ENCODE results near the gene RFX5.

Gene RFX5

GRCh38 chr1:151325646-151326429 is 21.2 kb downstream of the RFX5 start:
- no peak for FAIRE-seq
- DNase-seq (ENCODE audit: insufficient read length, low spot score), result no peak
- TF ChIP-seq SPI1 (IDR thresholded peaks at IDR 0.05; ENCODE audit: low read depth, low read length) (no peak), PAX5 (IDR thresholded peaks at IDR 0.05; ENCODE audit: insufficient read depth, low read length, severe bottlenecking) (no peak), POU2F2 (IDR thresholded peaks at IDR 0.05; ENCODE audit: low read depth, low read length) (no peak)

- no peak for DNase-seq (ENCODE audit: insufficient read length, low spot score)
- no peak for TF ChIP-seq POLR2A (IDR thresholded peaks at IDR 0.05; ENCODE audit: low read depth, low read length)
- TF ChIP-seq POLR2AphosphoS5 (IDR thresholded peaks at IDR 0.05; ENCODE audit: low read depth, low read length), result no peak
- TF ChIP-seq PAX5 (IDR thresholded peaks at IDR 0.05; ENCODE audit: insufficient read depth, low read length, severe bottlenecking), result no peak
- no peak for TF ChIP-seq SPI1 (IDR thresholded peaks at IDR 0.05; ENCODE audit: low read depth, low read length)
- TF ChIP-seq POU2F2 (IDR thresholded peaks at IDR 0.05; ENCODE audit: low read depth, low read length), result no peak
- no peak for FAIRE-seq
Measured at GRCh38 chr1:151325231-151325630, 21.8 kb downstream of the RFX5 start.

- DNase-seq (ENCODE audit: insufficient read length, low spot score), result no peak
- TF ChIP-seq POU2F2 (IDR thresholded peaks at IDR 0.05; ENCODE audit: low read depth, low read length), result no peak
- TF ChIP-seq SPI1 (IDR thresholded peaks at IDR 0.05; ENCODE audit: low read depth, low read length), result no peak
- TF ChIP-seq TAF1 (IDR thresholded peaks at IDR 0.05; ENCODE audit: low read depth, low read length), result no peak
- no peak for TF ChIP-seq POLR2AphosphoS5 (IDR thresholded peaks at IDR 0.05; ENCODE audit: low read depth, low read length)
- TF ChIP-seq PAX5 (IDR thresholded peaks at IDR 0.05; ENCODE audit: insufficient read depth, low read length, severe bottlenecking), result no peak
- TF ChIP-seq POLR2A (IDR thresholded peaks at IDR 0.05; ENCODE audit: low read depth, low read length), result no peak
- no peak for FAIRE-seq
Measured at GRCh38 chr1:151324390-151324930, 22.6 kb downstream of the RFX5 start.

GRCh38 chr1:151318975-151319374 is 28.1 kb downstream of the RFX5 start:
- TF ChIP-seq TAF1 (IDR thresholded peaks at IDR 0.05; ENCODE audit: low read depth, low read length) (no peak), SPI1 (IDR thresholded peaks at IDR 0.05; ENCODE audit: low read depth, low read length) (no peak), PAX5 (IDR thresholded peaks at IDR 0.05; ENCODE audit: insufficient read depth, low read length, severe bottlenecking) (no peak), POLR2AphosphoS5 (IDR thresholded peaks at IDR 0.05; ENCODE audit: low read depth, low read length) (no peak), POLR2A (IDR thresholded peaks at IDR 0.05; ENCODE audit: low read depth, low read length) (no peak), POU2F2 (IDR thresholded peaks at IDR 0.05; ENCODE audit: low read depth, low read length) (no peak)
- DNase-seq (ENCODE audit: insufficient read length, low spot score), result no peak
- FAIRE-seq, result no peak

- FAIRE-seq (no peak), DNase-seq (ENCODE audit: insufficient read length, low spot score) (no peak)
- no peak for TF ChIP-seq POLR2A (IDR thresholded peaks at IDR 0.05; ENCODE audit: low read depth, low read length)
- TF ChIP-seq PAX5 (IDR thresholded peaks at IDR 0.05; ENCODE audit: insufficient read depth, low read length, severe bottlenecking), result no peak
- TF ChIP-seq TAF1 (IDR thresholded peaks at IDR 0.05; ENCODE audit: low read depth, low read length), result no peak
- no peak for TF ChIP-seq SPI1 (IDR thresholded peaks at IDR 0.05; ENCODE audit: low read depth, low read length)
Measured at GRCh38 chr1:151315565-151316235, 31.4 kb downstream of the RFX5 start.

GRCh38 chr1:151314137-151314875 is 32.7 kb downstream of the RFX5 start:
- TF ChIP-seq TAF1 (IDR thresholded peaks at IDR 0.05; ENCODE audit: low read depth, low read length) (no peak), POLR2AphosphoS5 (IDR thresholded peaks at IDR 0.05; ENCODE audit: low read depth, low read length) (no peak), SPI1 (IDR thresholded peaks at IDR 0.05; ENCODE audit: low read depth, low read length) (no peak), POLR2A (IDR thresholded peaks at IDR 0.05; ENCODE audit: low read depth, low read length) (no peak), PAX5 (IDR thresholded peaks at IDR 0.05; ENCODE audit: insufficient read depth, low read length, severe bottlenecking) (no peak), POU2F2 (IDR thresholded peaks at IDR 0.05; ENCODE audit: low read depth, low read length) (no peak)
- DNase-seq (ENCODE audit: insufficient read length, low spot score), result no peak
- FAIRE-seq, result no peak

GRCh38 chr1:151313501-151313900 is 33.6 kb downstream of the RFX5 start:
- FAIRE-seq, result no peak
- no peak for DNase-seq (ENCODE audit: insufficient read length, low spot score)
- TF ChIP-seq POU2F2 (IDR thresholded peaks at IDR 0.05; ENCODE audit: low read depth, low read length), result no peak
- no peak for TF ChIP-seq POLR2AphosphoS5 (IDR thresholded peaks at IDR 0.05; ENCODE audit: low read depth, low read length)
- no peak for TF ChIP-seq SPI1 (IDR thresholded peaks at IDR 0.05; ENCODE audit: low read depth, low read length)
- no peak for TF ChIP-seq TAF1 (IDR thresholded peaks at IDR 0.05; ENCODE audit: low read depth, low read length)
- no peak for TF ChIP-seq POLR2A (IDR thresholded peaks at IDR 0.05; ENCODE audit: low read depth, low read length)
- TF ChIP-seq PAX5 (IDR thresholded peaks at IDR 0.05; ENCODE audit: insufficient read depth, low read length, severe bottlenecking), result no peak

- FAIRE-seq, result no peak
- TF ChIP-seq POLR2AphosphoS5 (IDR thresholded peaks at IDR 0.05; ENCODE audit: low read depth, low read length) (no peak), TAF1 (IDR thresholded peaks at IDR 0.05; ENCODE audit: low read depth, low read length) (no peak), SPI1 (IDR thresholded peaks at IDR 0.05; ENCODE audit: low read depth, low read length) (no peak), PAX5 (IDR thresholded peaks at IDR 0.05; ENCODE audit: insufficient read depth, low read length, severe bottlenecking) (no peak), POLR2A (IDR thresholded peaks at IDR 0.05; ENCODE audit: low read depth, low read length) (no peak), POU2F2 (IDR thresholded peaks at IDR 0.05; ENCODE audit: low read depth, low read length) (no peak)
- no peak for DNase-seq (ENCODE audit: insufficient read length, low spot score)
Measured at GRCh38 chr1:151312826-151313225, 34.2 kb downstream of the RFX5 start.

- no peak for FAIRE-seq
- TF ChIP-seq SPI1 (IDR thresholded peaks at IDR 0.05; ENCODE audit: low read depth, low read length) (no peak), POLR2A (IDR thresholded peaks at IDR 0.05; ENCODE audit: low read depth, low read length) (no peak), POLR2AphosphoS5 (IDR thresholded peaks at IDR 0.05; ENCODE audit: low read depth, low read length) (no peak), POU2F2 (IDR thresholded peaks at IDR 0.05; ENCODE audit: low read depth, low read length) (no peak), PAX5 (IDR thresholded peaks at IDR 0.05; ENCODE audit: insufficient read depth, low read length, severe bottlenecking) (no peak), TAF1 (IDR thresholded peaks at IDR 0.05; ENCODE audit: low read depth, low read length) (no peak)
- DNase-seq (ENCODE audit: insufficient read length, low spot score), result no peak
Measured at GRCh38 chr1:151312411-151312810, 34.6 kb downstream of the RFX5 start.

Data from GM12891 (cell line).